ENCODE measurements around the gene RFPL3.

The RFPL3 gene

GRCh38 chr22:32322986-32323385, 34.7 kb upstream of the RFPL3 start:
- Histone ChIP-seq H3K36me3 (ENCODE audit: control insufficient read depth, insufficient read depth, low read length, severe bottlenecking) (no peaks in the 10 kb centered on the region), H3K4me1 (ENCODE audit: control insufficient read depth, insufficient read depth, low read length) (no peaks in the 10 kb centered on the region), H3K4me3 (ENCODE audit: low read length) (no peak overlapping the region), H3K9ac (ENCODE audit: low read length) (no peak overlapping the region), H3K27me3 (replicated peaks; ENCODE audit: control insufficient read depth, insufficient read depth, low read length) (peaks cover 19% of the 10 kb centered on the region), H3K9me3 (ENCODE audit: control insufficient read depth, low read length) (peaks cover 11% of the 10 kb centered on the region)
- no peak for DNase-seq (ENCODE audit: low read depth)

DNA sequence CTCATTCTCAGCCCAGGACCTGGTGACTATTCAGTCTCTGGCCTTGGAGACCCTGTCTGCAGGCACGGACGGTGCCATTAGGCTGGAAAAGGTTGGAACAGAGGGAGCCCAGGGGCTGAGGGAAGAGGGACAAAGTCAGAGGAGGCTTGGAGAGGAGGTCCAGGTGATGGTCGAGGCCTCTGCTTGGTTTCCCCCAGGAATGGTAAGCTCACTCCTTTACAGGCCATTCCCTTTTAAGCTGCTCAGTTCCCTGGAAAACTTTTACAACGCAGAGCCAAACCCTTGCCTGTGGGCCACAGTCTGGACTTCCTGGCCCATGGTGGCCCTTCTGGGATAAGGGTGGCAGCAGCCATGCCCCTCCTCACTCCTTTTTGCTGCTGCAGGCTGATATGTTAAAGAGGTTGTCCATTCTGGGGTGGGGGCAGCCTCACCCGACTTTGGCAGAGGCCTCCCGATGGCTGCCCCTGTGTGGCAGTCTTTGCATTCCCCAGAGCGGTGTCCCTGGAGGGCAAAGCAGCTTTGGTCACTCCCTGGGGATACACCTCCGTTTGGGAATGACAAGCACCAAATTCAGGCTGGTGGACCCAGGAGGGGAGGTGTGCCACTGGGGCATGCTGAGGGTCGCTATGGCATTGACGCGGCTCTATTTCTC, 34.0 kb upstream of the RFPL3 start:
- Histone ChIP-seq H3K9ac (ENCODE audit: low read length) (no peak overlapping the region), H3K36me3 (ENCODE audit: control insufficient read depth, insufficient read depth, low read length, severe bottlenecking) (no peaks in the 10 kb centered on the region), H3K27me3 (replicated peaks; ENCODE audit: control insufficient read depth, insufficient read depth, low read length) (peaks cover 18% of the 10 kb centered on the region), H3K4me3 (ENCODE audit: low read length) (no peak overlapping the region), H3K4me1 (ENCODE audit: control insufficient read depth, insufficient read depth, low read length) (no peaks in the 10 kb centered on the region), H3K9me3 (ENCODE audit: control insufficient read depth, low read length) (peaks cover 11% of the 10 kb centered on the region)
- DNase-seq (ENCODE audit: low read depth) = no peak

DNA sequence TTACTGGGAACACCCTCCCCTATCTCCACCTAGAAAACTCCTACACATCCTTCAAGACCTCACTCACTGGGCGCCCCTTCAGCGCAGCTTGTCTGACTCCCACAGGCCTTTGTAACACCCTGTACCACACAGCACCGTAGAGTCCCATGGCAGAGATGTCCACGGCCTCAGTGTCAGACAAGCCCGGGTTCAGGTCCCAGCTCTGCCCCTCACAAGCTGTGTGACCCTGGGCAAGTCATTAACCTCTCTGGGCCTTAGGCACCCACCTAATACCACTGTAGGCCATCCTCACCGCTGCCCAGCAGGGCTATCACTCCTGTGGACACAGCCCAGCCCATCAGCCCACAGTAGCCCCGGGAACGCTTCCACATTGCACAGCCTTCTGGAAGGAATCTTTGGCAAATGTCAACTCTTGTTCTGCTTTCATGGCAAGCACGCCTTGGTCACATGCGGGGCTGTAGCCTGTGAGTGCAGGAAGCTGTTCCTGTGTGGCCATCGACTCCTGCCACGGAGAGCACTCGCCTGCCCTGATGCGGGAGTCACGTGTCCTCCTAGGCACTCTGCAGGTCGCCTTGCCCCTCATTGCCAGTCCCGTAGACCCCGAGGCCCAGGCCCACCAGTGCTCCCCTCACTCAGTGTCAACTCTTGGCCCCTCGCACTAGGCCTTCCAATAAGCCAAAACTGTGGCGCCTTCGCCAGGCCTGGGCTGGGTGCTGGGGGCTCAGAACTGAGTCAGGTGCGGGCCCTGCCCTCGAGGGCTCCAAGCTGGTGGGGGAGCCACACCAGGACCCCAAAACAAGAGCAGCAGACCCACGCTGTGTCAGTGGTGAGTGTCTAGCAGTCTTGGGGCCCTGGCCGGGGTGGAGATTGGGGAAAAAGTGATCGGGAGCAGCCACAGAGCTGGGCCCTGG, 32.9 kb upstream of the RFPL3 start:
- DNase-seq (ENCODE audit: low read depth) = no peak
- Histone ChIP-seq H3K9ac (ENCODE audit: low read length) (no peak overlapping the region), H3K36me3 (ENCODE audit: control insufficient read depth, insufficient read depth, low read length, severe bottlenecking) (no peaks in the 10 kb centered on the region)

DNA sequence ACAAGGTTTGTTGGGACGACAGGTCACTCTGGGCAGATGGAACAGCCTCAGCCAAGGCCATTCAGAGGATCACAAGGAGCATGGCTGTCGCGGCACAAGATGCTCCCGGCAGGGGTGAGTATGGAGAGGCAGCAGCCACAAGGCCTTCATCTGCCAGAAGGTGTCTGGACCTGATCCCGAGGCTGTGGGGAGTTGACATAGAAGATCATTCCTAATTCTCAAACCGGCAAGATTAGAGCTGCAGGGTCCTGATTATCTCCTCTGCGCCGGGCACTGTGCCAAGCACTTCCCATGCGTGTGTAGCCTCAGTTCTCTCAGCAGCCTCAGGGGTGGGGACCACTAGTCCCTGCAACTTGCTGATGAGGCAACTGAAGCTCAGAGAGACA, 32.3 kb upstream of the RFPL3 start:
- Histone ChIP-seq H3K27me3 (replicated peaks; ENCODE audit: control insufficient read depth, insufficient read depth, low read length) (peaks cover 6% of the 10 kb centered on the region), H3K36me3 (ENCODE audit: control insufficient read depth, insufficient read depth, low read length, severe bottlenecking) (no peaks in the 10 kb centered on the region), H3K9ac (ENCODE audit: low read length) (no peak overlapping the region), H3K4me3 (ENCODE audit: low read length) (no peak overlapping the region), H3K9me3 (ENCODE audit: control insufficient read depth, low read length) (peaks cover 2% of the 10 kb centered on the region), H3K4me1 (ENCODE audit: control insufficient read depth, insufficient read depth, low read length) (no peaks in the 10 kb centered on the region)
- no peak for DNase-seq (ENCODE audit: low read depth)

More for the DNA sequence above, 32.9 kb upstream of the RFPL3 start:
- Histone ChIP-seq H3K4me1 (ENCODE audit: control insufficient read depth, insufficient read depth, low read length) (no peaks in the 10 kb centered on the region), H3K9me3 (ENCODE audit: control insufficient read depth, low read length) (peaks cover 2% of the 10 kb centered on the region), H3K27me3 (replicated peaks; ENCODE audit: control insufficient read depth, insufficient read depth, low read length) (peaks cover 7% of the 10 kb centered on the region), H3K4me3 (ENCODE audit: low read length) (no peak overlapping the region)

GRCh38 chr22:32325811-32326237, 31.8 kb upstream of the RFPL3 start:
- peaks cover 2% of the 10 kb centered on the region for H3K9me3 ChIP-seq (ENCODE audit: control insufficient read depth, low read length)
- no peaks in the 10 kb centered on the region for H3K36me3 ChIP-seq (ENCODE audit: control insufficient read depth, insufficient read depth, low read length, severe bottlenecking)

GRCh38 chr22:32326647-32327046, 31.0 kb upstream of the RFPL3 start:
- Histone ChIP-seq H3K9me3 (ENCODE audit: control insufficient read depth, low read length) (peaks cover 2% of the 10 kb centered on the region), H3K27me3 (replicated peaks; ENCODE audit: control insufficient read depth, insufficient read depth, low read length) (peaks cover 3% of the 10 kb centered on the region), H3K4me1 (ENCODE audit: control insufficient read depth, insufficient read depth, low read length) (no peaks in the 10 kb centered on the region), H3K9ac (ENCODE audit: low read length) (no peak overlapping the region), H3K36me3 (ENCODE audit: control insufficient read depth, insufficient read depth, low read length, severe bottlenecking) (no peaks in the 10 kb centered on the region), H3K4me3 (ENCODE audit: low read length) (no peak overlapping the region)
- no peak for DNase-seq (ENCODE audit: low read depth)

More at GRCh38 chr22:32325811-32326237, 31.8 kb upstream of the RFPL3 start:
- Histone ChIP-seq H3K4me1 (ENCODE audit: control insufficient read depth, insufficient read depth, low read length) (no peaks in the 10 kb centered on the region), H3K27me3 (replicated peaks; ENCODE audit: control insufficient read depth, insufficient read depth, low read length) (peaks cover 3% of the 10 kb centered on the region), H3K4me3 (ENCODE audit: low read length) (no peak overlapping the region), H3K9ac (ENCODE audit: low read length) (no peak overlapping the region)
- DNase-seq (ENCODE audit: low read depth) = no peak

DNA sequence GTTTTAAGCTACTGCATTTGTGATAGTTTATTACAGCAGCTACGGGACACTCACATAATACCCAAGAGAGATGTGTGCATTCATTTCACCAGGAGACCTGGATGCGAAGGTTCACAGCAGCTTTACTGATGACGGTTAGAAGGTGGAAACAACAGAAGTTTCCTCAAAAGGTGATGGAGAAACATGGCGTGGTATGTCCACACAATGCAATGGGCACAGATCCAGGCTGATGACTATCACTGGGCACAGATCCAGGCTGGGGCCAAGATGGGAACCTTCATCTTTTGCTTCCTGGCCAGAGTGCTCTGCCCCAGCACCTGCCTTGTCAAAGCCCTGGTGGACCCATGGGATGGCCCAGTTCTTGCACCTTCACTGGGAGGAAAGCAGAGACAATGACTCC, 30.6 kb upstream of the RFPL3 start:
- no peak for DNase-seq (ENCODE audit: low read depth)
- Histone ChIP-seq H3K9me3 (ENCODE audit: control insufficient read depth, low read length) (peaks cover 2% of the 10 kb centered on the region), H3K27me3 (replicated peaks; ENCODE audit: control insufficient read depth, insufficient read depth, low read length) (peaks cover 4% of the 10 kb centered on the region), H3K4me1 (ENCODE audit: control insufficient read depth, insufficient read depth, low read length) (no peaks in the 10 kb centered on the region), H3K4me3 (ENCODE audit: low read length) (no peak overlapping the region), H3K9ac (ENCODE audit: low read length) (no peak overlapping the region), H3K36me3 (ENCODE audit: control insufficient read depth, insufficient read depth, low read length, severe bottlenecking) (no peaks in the 10 kb centered on the region)

GRCh38 chr22:32327596-32328171, 30.0 kb upstream of the RFPL3 start:
- Histone ChIP-seq H3K4me1 (ENCODE audit: control insufficient read depth, insufficient read depth, low read length) (no peaks in the 10 kb centered on the region), H3K36me3 (ENCODE audit: control insufficient read depth, insufficient read depth, low read length, severe bottlenecking) (no peaks in the 10 kb centered on the region), H3K9me3 (ENCODE audit: control insufficient read depth, low read length) (peaks cover 2% of the 10 kb centered on the region), H3K4me3 (ENCODE audit: low read length) (no peak overlapping the region), H3K27me3 (replicated peaks; ENCODE audit: control insufficient read depth, insufficient read depth, low read length) (peaks cover 10% of the 10 kb centered on the region), H3K9ac (ENCODE audit: low read length) (no peak overlapping the region)
- DNase-seq (ENCODE audit: low read depth) = no peak

DNA sequence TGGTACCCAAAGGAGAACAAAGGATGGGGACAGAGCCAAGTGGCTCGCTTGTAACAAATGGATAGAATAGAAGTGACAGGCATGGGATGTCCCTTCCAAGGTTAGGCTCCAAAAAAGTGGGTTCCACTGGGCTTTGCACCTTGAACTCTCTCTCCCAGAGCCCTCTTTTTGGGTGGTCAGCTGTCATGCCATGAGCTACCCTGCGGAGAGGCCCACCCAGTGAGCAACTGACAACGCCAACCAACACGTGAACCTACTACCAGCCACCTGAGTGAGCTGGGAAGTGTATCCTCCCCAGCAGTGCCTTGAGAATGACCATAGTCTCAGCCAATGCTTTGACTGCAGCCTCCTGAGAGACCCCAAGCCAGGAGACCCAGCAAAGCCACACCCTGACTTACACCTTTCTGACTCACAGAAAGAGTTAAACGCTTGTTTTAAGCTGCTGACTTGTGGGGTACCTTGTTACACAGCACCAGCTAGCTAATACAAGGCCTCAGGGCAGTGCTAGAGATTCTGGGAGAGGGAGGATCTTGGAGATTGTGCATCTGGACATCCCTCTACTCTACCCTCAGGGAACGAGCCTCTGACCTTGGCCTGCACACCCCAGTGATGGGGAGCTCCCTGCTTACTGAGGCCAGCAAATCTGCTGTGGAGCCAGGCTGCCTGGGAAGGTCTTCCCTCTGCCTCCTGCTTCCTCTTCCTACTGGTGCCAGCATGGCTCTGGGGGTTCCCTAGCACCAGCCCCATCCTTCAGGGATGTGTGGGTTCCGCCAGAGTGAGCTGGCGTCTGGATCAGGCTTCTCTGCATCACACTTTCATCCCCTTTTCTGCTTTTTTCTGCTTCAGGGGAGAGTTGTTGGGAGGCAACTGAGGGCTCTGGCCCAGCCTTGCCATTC, 29.1 kb upstream of the RFPL3 start:
- Histone ChIP-seq H3K36me3 (ENCODE audit: control insufficient read depth, insufficient read depth, low read length, severe bottlenecking) (no peaks in the 10 kb centered on the region), H3K9ac (ENCODE audit: low read length) (no peak overlapping the region), H3K4me3 (ENCODE audit: low read length) (no peak overlapping the region), H3K27me3 (replicated peaks; ENCODE audit: control insufficient read depth, insufficient read depth, low read length) (peaks cover 18% of the 10 kb centered on the region), H3K9me3 (ENCODE audit: control insufficient read depth, low read length) (peaks cover 2% of the 10 kb centered on the region), H3K4me1 (ENCODE audit: control insufficient read depth, insufficient read depth, low read length) (no peaks in the 10 kb centered on the region)
- no peak for DNase-seq (ENCODE audit: low read depth)

DNA sequence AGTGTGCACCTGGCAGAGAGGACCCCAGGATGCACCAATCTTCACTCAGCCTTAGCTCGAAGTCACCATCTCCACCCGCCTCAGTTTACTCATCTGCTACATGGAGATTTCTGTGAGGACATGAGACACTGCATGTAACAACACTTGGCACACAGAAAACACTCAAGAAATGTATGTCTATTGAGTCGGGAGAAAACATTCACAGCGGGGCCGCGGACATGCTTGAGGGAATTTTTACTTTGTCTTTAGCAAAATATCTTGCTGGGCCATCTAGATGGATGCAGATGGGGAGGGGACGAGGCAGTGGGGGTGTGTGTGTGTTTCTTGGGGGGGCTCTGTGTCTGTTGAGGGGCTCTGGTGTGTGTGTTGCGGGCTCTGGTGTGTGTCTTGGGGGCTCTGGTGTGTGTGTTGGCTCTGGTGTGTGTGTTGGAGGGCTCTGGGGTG, 28.4 kb upstream of the RFPL3 start:
- no peaks in the 10 kb centered on the region for H3K36me3 ChIP-seq (ENCODE audit: control insufficient read depth, insufficient read depth, low read length, severe bottlenecking)
- no peak for DNase-seq (ENCODE audit: low read depth)
- H3K4me1 ChIP-seq (ENCODE audit: control insufficient read depth, insufficient read depth, low read length) = no peaks in the 10 kb centered on the region
- no peak overlapping the region for H3K4me3 ChIP-seq (ENCODE audit: low read length)
- H3K9ac ChIP-seq (ENCODE audit: low read length) = no peak overlapping the region
- peaks cover 2% of the 10 kb centered on the region for H3K9me3 ChIP-seq (ENCODE audit: control insufficient read depth, low read length)
- peaks cover 24% of the 10 kb centered on the region for H3K27me3 ChIP-seq (replicated peaks; ENCODE audit: control insufficient read depth, insufficient read depth, low read length)
